Measurements from ENCODE around the gene TTC3. TPM values are rescaled to one million over a fixed set of nuclear protein-coding genes. Genes with fewer than 3 reads are reported as not detected.
A peak's percentile ranks its signal among the peaks of the same experiment; 100 is the strongest.

TTC3 gene
- total and polyA plus RNA-seq, 9 of the 15 experiments (the other 6 are each of a cell fraction or from before 2014, with no cell fraction given) = 17.5 to 92.0 (median 59.5) TPM

DNA sequence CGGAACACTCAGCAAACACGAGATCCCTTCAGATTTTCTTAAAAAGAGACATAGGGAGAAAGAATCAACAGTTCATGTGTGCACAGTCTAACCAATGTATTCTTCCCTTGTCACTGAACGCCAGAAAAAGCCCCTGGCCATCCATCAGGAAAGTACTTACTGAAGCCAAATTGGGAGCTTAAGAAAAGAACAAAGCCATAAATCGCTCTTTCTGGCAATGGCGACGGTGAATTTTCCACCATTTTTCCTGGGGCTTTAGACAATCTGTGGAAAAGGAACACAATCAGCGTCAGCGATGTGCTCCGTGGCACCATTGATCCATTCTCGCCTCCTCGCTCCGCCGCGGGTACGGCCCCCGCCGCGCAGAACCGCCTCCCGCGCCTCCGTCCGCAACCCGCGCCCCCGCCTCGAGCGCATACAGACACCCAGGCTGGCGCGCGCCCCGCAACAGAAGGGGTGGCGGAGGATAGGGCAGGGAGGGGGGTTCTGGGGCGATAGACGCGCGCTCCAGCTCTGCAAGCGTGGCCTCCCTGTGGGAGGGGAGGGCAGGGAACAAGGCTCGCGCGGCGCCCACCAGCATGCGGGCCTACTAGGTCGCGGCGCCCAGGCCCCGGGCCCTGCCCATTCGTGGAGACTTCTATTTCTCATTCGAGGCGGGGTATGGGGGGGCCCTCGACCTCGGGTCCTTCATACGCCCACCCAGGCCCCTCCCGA lies 623 bp upstream of the TTC3 start (continued):
- TF ChIP-seq MYBL2 (IDR thresholded peaks at IDR 0.05; ENCODE audit: low read depth) (no peak), MYBL2 (CRISPR knock-in tag; IDR thresholded peaks at IDR 0.05; ENCODE audit: borderline replicate concordance) (no peak), GATA2 (CRISPR knock-in tag; IDR thresholded peaks at IDR 0.05) (no peak), SMAD1 (IDR thresholded peaks at IDR 0.05; ENCODE audit: low read depth, low read length, partially characterized antibody) (no peak), MCM3 (IDR thresholded peaks at IDR 0.05) (no peak), ZBTB2 (IDR thresholded peaks at IDR 0.05) (no peak), ZNF740 (CRISPR knock-in tag; IDR thresholded peaks at IDR 0.05) (peak; percentile 84), ZNF740 (tag; IDR thresholded peaks at IDR 0.05) (no peak), ZNF586 (CRISPR knock-in tag; conservative IDR thresholded peaks at IDR 0.05) (no peak), NFE2 (IDR thresholded peaks at IDR 0.05; ENCODE audit: low read depth) (no peak), RBBP5 (IDR thresholded peaks at IDR 0.05; ENCODE audit: borderline replicate concordance, insufficient read depth, low read length, poor library complexity, severe bottlenecking) (peak; percentile 81), SP2 (IDR thresholded peaks at IDR 0.05; ENCODE audit: extremely low read depth, low read depth, low read length, poor library complexity, severe bottlenecking) (no peak), SP1 (CRISPR knock-in tag; IDR thresholded peaks at IDR 0.05) (no peak), SNRNP70 (optimal IDR thresholded peaks at IDR 0.05; ENCODE audit: low read depth, low read length) (no peak), CTCFL (IDR thresholded peaks at IDR 0.05; ENCODE audit: borderline replicate concordance, insufficient read depth, low read depth, low read length, poor library complexity, severe bottlenecking) (no peak), ZNF79 (CRISPR knock-in tag; IDR thresholded peaks at IDR 0.05; ENCODE audit: low read depth) (no peak), POU5F1 (IDR thresholded peaks at IDR 0.05; ENCODE audit: borderline replicate concordance, low read depth, low read length, partially characterized antibody) (no peak)
- TF ChIP-seq, protein P1, sequence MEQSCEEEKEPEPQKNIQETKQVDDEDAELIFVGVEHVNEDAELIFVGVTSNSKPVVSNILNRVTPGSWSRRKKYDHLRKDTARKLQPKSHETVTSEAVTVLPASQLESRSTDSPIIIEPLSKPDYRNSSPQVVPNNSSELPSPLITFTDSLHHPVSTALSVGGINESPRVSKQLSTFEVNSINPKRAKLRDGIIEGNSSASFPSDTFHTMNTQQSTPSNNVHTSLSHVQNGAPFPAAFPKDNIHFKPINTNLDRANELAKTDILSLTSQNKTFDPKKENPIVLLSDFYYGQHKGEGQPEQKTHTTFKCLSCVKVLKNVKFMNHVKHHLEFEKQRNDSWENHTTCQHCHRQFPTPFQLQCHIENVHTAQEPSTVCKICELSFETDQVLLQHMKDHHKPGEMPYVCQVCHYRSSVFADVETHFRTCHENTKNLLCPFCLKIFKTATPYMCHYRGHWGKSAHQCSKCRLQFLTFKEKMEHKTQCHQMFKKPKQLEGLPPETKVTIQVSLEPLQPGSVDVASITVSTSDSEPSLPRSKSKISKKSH (CRISPR knock-in tag; IDR thresholded peaks at IDR 0.05) = no peak
- TF ChIP-seq, protein P2, sequence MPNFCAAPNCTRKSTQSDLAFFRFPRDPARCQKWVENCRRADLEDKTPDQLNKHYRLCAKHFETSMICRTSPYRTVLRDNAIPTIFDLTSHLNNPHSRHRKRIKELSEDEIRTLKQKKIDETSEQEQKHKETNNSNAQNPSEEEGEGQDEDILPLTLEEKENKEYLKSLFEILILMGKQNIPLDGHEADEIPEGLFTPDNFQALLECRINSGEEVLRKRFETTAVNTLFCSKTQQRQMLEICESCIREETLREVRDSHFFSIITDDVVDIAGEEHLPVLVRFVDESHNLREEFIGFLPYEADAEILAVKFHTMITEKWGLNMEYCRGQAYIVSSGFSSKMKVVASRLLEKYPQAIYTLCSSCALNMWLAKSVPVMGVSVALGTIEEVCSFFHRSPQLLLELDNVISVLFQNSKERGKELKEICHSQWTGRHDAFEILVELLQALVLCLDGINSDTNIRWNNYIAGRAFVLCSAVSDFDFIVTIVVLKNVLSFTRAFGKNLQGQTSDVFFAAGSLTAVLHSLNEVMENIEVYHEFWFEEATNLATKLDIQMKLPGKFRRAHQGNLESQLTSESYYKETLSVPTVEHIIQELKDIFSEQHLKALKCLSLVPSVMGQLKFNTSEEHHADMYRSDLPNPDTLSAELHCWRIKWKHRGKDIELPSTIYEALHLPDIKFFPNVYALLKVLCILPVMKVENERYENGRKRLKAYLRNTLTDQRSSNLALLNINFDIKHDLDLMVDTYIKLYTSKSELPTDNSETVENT (CRISPR knock-in tag; IDR thresholded peaks at IDR 0.05) = 0 out of 2 replicates have a peak, but pooled peaks have one; percentile 4
